Heart left ventricle (tissue), 13 donors: ENCODE results near the gene FAM168B.

ENCODE experiments used
- POLR2A ChIP-seq, 2 donors: fragments of 450-650 bp; IDR thresholded peaks; one replicate each; pipeline ENCODE4 v1.6.1; 2017; ENCODE audit warnings: antibody characterized with exemption in 2 of 2, mild to moderate bottlenecking in 2 of 2, moderate library complexity in 2 of 2
- TF ChIP-seq, protein P1 (sequence below), 12 donors: fragments of 200-600 bp; sonication (generic) in 4 of 12; IDR thresholded peaks; one replicate each; pipeline versions ENCODE4 v1.5.0 to v1.8.0; 2018 to 2022; ENCODE audit warnings: antibody characterized with exemption in 12 of 12, mild to moderate bottlenecking in 5 of 12
- donor health status: ischemic (EF 13 %, LVEDD 7.1; RV severe dilation, severe dysfunction).
- donor health status: DM: no; HTN: yes; CAD: no.
- donor health status: DM: no; HTN: no; CAD: no.
- donor health status: ischemic (EF 25% LVEDD 6.9; RV normal size, moderate dysfunction).
- donor health status: ischemic (EF 25% LVEDD 5.7; RV mildly dilated, moderate dysfunction).
- donor health status: ischemic (EF 35%, LVEDD 5.7; RV mildly dilated, moderate dysfunction).
- donor health status: nonischemic (EF 11% LVEDD 7.7; RV severe dilation, severe dysfunction).
- donor health status: DM: yes; HTN: yes; CAD: no.
- donor health status: PGD.
- donor health status: ischemic (EF 29% LVEDD 5.4; RV normal size, mild dysfunction).
- donor health status: nonischemic (EF 23%, LVEDD 6.1; RV moderate dilation, normal function).

DNA sequence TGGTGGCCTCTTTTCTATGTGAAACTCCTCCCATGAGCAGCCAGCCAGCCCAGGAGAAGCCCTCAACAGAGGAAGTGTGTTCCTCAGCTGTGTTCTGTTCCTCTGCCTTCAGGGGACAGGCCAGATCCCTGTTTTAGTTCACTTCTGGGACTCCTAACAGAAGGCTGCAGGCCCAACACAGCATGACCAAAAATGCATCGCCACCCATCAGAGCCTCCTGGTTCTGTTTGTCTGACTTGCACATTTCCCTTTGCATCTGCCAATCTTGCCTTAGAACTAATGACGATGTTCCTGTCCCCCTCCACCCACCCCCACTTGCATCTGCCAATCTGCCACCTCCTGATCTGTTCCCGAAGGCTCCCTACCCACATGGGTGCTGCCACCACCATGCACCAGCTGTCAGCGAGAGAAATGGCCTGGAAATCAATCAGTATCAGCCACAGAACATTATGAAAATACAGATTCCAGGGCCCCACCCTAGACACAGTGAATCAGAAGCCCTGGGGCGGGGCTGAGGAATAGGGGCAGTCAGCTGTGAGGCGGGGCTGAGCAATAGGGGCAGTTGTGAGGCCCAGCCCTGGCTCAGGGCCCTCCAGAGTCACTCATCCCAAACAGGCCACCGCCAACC, 51.0 kb downstream of the FAM168B start:
- TF ChIP-seq, protein P1, sequence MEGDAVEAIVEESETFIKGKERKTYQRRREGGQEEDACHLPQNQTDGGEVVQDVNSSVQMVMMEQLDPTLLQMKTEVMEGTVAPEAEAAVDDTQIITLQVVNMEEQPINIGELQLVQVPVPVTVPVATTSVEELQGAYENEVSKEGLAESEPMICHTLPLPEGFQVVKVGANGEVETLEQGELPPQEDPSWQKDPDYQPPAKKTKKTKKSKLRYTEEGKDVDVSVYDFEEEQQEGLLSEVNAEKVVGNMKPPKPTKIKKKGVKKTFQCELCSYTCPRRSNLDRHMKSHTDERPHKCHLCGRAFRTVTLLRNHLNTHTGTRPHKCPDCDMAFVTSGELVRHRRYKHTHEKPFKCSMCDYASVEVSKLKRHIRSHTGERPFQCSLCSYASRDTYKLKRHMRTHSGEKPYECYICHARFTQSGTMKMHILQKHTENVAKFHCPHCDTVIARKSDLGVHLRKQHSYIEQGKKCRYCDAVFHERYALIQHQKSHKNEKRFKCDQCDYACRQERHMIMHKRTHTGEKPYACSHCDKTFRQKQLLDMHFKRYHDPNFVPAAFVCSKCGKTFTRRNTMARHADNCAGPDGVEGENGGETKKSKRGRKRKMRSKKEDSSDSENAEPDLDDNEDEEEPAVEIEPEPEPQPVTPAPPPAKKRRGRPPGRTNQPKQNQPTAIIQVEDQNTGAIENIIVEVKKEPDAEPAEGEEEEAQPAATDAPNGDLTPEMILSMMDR (IDR thresholded peaks at IDR 0.05) = no peak
- TF ChIP-seq POLR2A (IDR thresholded peaks at IDR 0.05) = no peak
